HG02943 (cell line): ENCODE measurements around the gene HORMAD2.
"Not testable (repeated sequence)": the region's sequence is repeated elsewhere in the genome, so short reads cannot be mapped to it uniquely, and the experiment has no call there.

Experiments
- ATAC-seq: cut with Tn5 transposase; IDR thresholded peaks from one replicate; pipeline ENCODE4 v1.9.1; 2021; ENCODE audit warnings: mild to moderate bottlenecking, low read depth, moderate library complexity; ENCODE audit not compliant: unreplicated experiment

Gene HORMAD2

GRCh38 chr22:30100770-30101169 lies 20.5 kb downstream of the HORMAD2 start:
- not testable (repeated sequence) for ATAC-seq

GRCh38 chr22:30104501-30105156 lies 24.4 kb downstream of the HORMAD2 start:
- no peak for ATAC-seq

GRCh38 chr22:30105483-30105882 lies 25.2 kb downstream of the HORMAD2 start:
- no peak for ATAC-seq

- no peak for ATAC-seq
Measured at GRCh38 chr22:30113494-30113893, 33.2 kb downstream of the HORMAD2 start.

GRCh38 chr22:30114361-30114760 lies 34.1 kb downstream of the HORMAD2 start:
- no peak for ATAC-seq

- ATAC-seq: no peak
Measured at GRCh38 chr22:30115705-30116104, 35.4 kb downstream of the HORMAD2 start.

- no peak for ATAC-seq
Measured at GRCh38 chr22:30116362-30117117, 36.3 kb downstream of the HORMAD2 start.

GRCh38 chr22:30117256-30117655 lies 37.0 kb downstream of the HORMAD2 start:
- ATAC-seq: no peak

GRCh38 chr22:30118291-30118690 lies 38.0 kb downstream of the HORMAD2 start:
- ATAC-seq: no peak

- ATAC-seq: no peak
Measured at GRCh38 chr22:30121960-30122359, 41.7 kb downstream of the HORMAD2 start.

GRCh38 chr22:30123463-30123862 lies 43.2 kb downstream of the HORMAD2 start:
- ATAC-seq: no peak

GRCh38 chr22:30127749-30128166 lies 47.5 kb downstream of the HORMAD2 start:
- ATAC-seq: no peak

- no peak for ATAC-seq
Measured at GRCh38 chr22:30128511-30128910, 48.2 kb downstream of the HORMAD2 start.

- no peak for ATAC-seq
Measured at GRCh38 chr22:30129636-30130035, 49.4 kb downstream of the HORMAD2 start.

- no peak for ATAC-seq
Measured at GRCh38 chr22:30132290-30132996, 52.2 kb downstream of the HORMAD2 start.

GRCh38 chr22:30140414-30140813 lies 60.1 kb downstream of the HORMAD2 start:
- ATAC-seq: no peak

- no peak for ATAC-seq
Measured at GRCh38 chr22:30143265-30143664, 63.0 kb downstream of the HORMAD2 start.

GRCh38 chr22:30144391-30144790 lies 64.1 kb downstream of the HORMAD2 start:
- ATAC-seq: no peak

- ATAC-seq: no peak
Measured at GRCh38 chr22:30150212-30150611, 69.9 kb downstream of the HORMAD2 start.

- ATAC-seq: no peak
Measured at GRCh38 chr22:30158277-30158676, 78.0 kb downstream of the HORMAD2 start.

- no peak for ATAC-seq
Measured at GRCh38 chr22:30158744-30159500, 78.7 kb downstream of the HORMAD2 start.
